Activated CD4-positive, alpha-beta T cell treated with anti-CD3 and anti-CD28 coated beads for 24 hours (primary cell): Measurements from ENCODE around the gene TATDN3.
"Not testable (repeated sequence)": the region's sequence is repeated elsewhere in the genome, so short reads cannot be mapped to it uniquely, and the experiment has no call there.

ENCODE experiments used
- DNase-seq, 2 donors: peaks; one replicate each; pipeline ENCODE4 v3.0.0-alpha.2; 2020; ENCODE audit warnings: low read depth in 2 of 2

Gene TATDN3

GRCh38 chr1:212775241-212775640 lies 16.5 kb upstream of the TATDN3 start:
- DNase-seq, result no peak

DNA sequence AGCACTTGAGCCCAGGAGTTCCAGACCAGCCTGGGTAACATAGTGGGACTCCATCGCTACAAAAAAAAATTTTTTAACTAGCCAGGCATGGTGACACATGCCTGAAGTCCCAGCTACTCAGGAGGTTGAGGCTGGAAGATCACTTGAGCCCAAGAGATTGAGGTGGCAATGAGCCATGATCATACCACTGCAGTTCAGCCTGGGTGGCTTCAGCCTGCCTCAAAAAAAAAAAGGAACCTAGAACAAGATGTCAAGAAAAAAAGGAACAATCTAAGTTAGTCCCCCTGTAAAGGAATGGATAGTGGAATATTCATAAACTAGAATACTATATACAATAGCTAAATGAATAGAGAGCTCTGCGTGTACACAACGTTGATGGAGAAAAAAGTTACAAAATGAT lies 14.5 kb upstream of the TATDN3 start:
- DNase-seq, result no peak

DNA sequence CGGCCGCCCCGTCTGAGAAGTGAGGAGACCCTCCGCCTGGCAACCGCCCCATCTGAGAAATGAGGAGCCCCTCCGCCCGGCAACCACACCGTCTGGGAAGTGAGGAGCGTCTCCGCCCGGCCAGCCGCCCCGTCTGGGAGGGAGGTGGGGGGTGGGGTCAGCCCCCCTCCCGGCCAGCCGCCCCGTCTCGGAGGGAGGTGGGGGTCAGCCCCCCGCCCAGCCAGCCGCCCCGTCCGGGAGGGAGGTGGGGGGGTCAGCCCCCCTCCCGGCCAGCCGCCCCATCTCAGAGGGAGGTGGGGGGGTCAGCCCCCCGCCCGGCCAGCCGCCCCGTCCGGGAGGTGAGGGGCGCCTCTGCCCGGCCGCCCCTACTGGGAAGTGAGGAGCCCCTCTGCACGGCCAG lies 12.6 kb upstream of the TATDN3 start:
- not testable (repeated sequence) for DNase-seq

GRCh38 chr1:212780759-212781158 lies 10.9 kb upstream of the TATDN3 start:
- no peak for DNase-seq

- DNase-seq, result no peak
Observed at GRCh38 chr1:212781225-212781624, 10.5 kb upstream of the TATDN3 start.

- DNase-seq, result no peak
Observed at GRCh38 chr1:212782422-212783154, 9.1 kb upstream of the TATDN3 start.

- DNase-seq, result no peak
Observed at GRCh38 chr1:212783976-212784375, 7.7 kb upstream of the TATDN3 start.

DNA sequence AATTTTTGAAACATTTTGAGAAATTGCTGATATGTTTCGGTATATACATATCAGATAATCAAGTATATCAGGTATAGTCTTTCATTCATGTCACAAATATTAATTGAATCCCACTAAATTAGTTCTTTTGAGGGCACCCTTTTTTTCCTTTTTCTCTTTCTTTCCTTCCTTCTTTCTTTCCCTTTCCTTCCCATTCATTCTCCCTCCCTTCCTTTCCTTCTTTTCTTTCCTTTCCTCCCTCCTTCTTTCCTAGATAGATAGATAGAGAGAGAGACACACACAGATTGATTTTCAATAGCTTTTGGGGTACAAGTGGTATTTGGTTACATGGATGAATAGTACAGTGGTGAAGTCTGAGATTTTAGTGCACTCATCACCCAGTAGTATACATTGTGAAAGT lies 5.8 kb upstream of the TATDN3 start:
- DNase-seq, result no peak

- DNase-seq, result no peak
Observed at GRCh38 chr1:212791261-212791675, 426 bp upstream of the TATDN3 start.

- no peak for DNase-seq
Observed at GRCh38 chr1:212792396-212792908, 758 bp downstream of the TATDN3 start.

- DNase-seq, result no peak
Observed at GRCh38 chr1:212794561-212795014, 2.9 kb downstream of the TATDN3 start.

- no peak for DNase-seq
Observed at GRCh38 chr1:212797681-212798080, 6.0 kb downstream of the TATDN3 start.

GRCh38 chr1:212805767-212806166 lies 14.1 kb downstream of the TATDN3 start:
- no peak for DNase-seq

DNA sequence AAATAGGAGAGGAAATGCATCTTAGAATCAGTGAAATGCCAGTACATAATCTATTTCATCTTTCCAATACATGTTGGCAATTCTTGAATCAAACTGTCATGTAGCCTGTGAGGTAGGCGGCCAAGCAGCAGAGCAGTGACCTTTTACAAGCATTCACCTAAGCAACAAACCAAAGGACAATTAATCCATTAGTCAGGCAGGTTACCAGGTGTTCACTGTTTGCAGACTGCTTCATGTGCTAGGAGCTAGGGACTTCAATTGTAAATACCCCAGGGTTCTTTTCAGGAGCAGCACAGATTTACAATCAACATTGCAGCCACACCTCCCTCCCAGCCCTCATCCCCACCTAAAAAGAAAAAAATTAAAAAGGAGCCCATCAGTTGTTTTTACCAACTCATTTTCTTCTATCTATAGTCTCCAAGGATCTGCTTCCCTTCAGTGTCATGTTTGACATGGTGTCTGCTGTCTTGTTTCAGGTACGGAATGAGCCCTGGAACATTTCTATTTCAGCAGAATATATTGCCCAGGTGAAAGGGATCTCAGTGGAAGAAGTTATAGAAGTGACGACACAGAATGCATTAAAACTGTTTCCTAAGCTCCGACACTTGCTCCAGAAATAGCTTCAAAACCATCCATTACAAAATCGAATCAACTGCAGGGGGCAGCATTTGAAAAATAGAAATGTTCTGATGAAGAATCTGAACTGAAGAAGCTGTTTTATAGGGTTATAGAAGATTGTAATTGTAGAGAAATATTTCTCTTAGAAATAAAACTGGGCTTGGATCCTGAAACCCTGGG lies 23.0 kb downstream of the TATDN3 start:
- no peak for DNase-seq

DNA sequence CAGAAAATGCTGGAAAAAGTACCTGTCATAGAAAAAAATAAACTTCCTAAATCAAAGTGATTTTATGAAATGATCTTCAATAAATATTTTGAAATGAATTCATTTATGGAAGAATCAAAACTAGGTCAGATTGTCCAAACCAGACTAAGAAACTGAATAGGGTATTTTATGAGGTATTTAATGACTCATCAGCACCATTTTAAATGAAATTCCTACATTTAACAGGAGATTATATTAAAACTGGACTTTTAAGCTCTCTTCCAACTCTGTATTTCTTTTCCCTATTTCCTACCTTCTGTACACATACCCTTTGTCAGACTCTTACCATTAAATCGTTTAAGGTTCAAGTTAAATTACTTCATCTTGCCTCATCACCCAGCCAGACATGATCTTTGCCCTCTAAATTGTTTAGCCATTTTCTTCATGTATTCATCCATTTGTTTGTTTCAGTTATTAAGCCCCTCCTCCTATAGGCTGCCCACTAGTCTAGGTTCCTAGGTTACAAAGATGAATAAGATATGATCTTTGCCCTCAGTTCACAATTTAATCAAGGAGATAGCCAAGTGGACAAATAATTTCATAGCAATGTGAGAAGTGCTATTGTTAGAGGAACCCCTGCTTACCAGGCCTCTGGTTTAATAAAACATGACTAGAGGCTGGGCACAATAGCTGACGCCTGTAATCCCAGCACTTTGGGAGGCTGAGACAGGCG lies 25.0 kb downstream of the TATDN3 start:
- DNase-seq, result no peak

DNA sequence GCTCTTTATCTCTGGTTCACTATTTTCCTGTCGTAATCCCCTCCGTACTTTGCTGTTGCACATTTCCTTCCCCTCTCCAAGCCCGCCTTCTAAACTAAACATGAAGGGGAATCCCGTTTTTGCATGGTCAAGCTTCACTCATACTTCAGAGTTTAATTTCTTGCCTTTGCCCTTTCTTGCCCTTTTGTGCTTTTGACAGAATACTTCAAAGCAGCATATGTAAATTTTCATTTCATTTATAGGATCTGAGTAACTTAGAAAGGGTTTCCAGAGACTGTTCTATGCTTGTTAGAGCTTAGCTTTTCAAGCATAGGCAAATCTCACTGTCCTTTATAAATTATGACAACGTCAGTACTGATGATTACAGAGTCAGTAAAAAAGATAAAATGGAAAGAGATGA lies 28.0 kb downstream of the TATDN3 start:
- no peak for DNase-seq

GRCh38 chr1:212820969-212821368 lies 29.3 kb downstream of the TATDN3 start:
- DNase-seq, result no peak

DNA sequence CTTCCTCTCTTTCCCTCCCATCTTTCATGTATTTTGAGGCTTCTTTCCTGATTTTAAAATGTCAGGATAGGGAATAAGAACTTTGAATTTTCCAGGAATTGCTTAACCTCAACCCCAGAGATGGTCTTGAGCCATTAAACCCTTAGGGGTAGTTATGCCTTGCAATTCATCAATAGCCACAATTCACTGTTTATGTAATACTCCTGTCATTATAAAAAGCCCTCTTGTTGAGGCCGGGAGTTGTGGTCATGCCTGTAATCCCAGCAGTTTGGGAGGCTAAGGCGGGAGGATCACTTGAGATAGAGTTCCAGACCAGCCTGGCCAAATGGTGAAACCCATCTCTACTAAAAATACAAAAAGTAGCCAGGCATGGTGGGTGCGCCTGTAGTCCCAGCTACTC lies 31.3 kb downstream of the TATDN3 start:
- no peak for DNase-seq

DNA sequence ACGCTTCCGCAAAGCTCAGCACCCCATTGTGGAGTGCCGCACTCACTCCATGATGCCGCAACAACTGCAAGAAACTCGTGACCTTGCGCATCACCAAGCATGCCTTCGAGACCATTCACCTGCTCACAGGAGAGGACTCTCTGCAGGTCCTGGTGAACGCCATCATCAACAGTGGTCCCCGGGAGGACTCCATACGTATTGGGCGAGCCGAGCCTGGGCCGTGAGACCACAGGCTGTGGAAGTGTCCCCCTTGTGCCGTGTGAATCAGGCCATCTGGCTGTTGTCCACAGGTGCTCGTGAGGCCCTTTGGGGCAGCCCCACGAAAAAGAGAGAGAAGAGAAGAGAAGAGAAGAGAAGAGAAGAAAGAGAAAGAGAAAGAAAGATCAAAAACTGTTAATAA lies 32.5 kb downstream of the TATDN3 start:
- no peak for DNase-seq

DNA sequence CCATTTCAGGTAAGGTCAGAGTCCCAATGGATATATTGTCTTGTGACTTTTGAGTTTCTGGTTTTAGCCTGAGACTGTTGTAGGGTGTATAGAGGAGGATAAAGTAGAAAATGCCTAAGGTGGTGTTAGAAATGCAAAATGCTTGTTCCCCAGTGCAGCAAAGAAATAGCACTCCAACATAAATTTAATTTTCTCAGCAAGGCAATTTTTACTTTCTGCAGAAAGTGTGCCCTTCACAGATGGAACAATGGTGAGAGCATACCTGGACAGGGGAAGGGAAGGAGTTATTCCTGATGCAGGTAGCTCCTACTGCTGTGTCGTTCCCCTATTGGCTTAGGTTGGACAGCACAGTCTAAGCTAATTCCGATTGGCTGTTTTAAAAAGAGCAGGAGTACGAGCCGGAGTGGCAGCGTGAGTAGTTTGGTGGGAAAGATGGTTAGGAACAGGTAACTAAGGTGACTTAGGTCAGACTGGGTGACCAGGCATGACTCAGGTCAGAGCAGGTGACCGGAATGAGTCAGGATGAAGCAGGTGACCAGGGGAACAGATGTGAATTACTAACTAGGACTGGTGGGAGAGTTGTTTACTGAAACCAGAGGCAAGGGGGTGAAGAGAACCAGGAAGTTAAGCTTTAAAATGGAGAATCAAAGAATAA lies 34.2 kb downstream of the TATDN3 start:
- DNase-seq, result no peak

GRCh38 chr1:212827171-212827776 lies 35.6 kb downstream of the TATDN3 start:
- DNase-seq, result no peak
